Endothelial cell of umbilical vein (primary cell): ENCODE measurements around the gene TCERG1L. TPM values are rescaled to one million over a fixed set of nuclear protein-coding genes. Genes with fewer than 3 reads are reported as not detected.

Experiments used
- BruUV-seq: library from RNA; stranded (reverse); fragments of 400-500 nt; replicated peaks from 2 replicates; lab custom pipeline; 2021; lab: Mats Ljungman, UMichigan
- CTCF ChIA-PET: fragments of 300-600, 350-600 bp; sonication (Branson Sonifier 250); formaldehyde crosslinking; loops from one replicate; lab custom pipeline; 2021; ENCODE audit warnings: antibody characterized with exemption, inconsistent platforms; lab: Charles Lee
- POLR2A ChIA-PET: fragments of 300-600, 350-600 bp; sonication (Branson Sonifier 250); formaldehyde crosslinking; loops from one replicate; lab custom pipeline; 2021; ENCODE audit warnings: antibody characterized with exemption, inconsistent platforms; lab: Charles Lee
- DNase-seq: peaks from one replicate; pipeline ENCODE4 v3.0.0-alpha.2; 2011; ENCODE audit warnings: low read depth, low spot score
- FAIRE-seq: peaks from 2 replicates; lab custom pipeline; 2011; peaks lifted over from hg19 to GRCh38; lab: Jason Lieb, UNC
- H2AFZ ChIP-seq: 2 replicates; pipeline ENCODE4 v1.6.0; 2012; ENCODE audit warnings: low read depth, low read length, control low read depth, inconsistent platforms
- H3K27ac ChIP-seq: 2 replicates; pipeline ENCODE4 v1.5.1; 2011; ENCODE audit warnings: low read depth, mild to moderate bottlenecking, control low read depth, low read length, moderate library complexity; ENCODE audit not compliant: insufficient read depth
- H3K27me3 ChIP-seq, 2 experiments: 2 replicates each; pipeline versions ENCODE4 v1.6.0 to v1.6.1; 2011; ENCODE audit warnings: low read length in 2 of 2, mixed read lengths in 1 of 2; ENCODE audit not compliant: control insufficient read depth in 2 of 2, insufficient read depth in 2 of 2
- H3K36me3 ChIP-seq, 2 experiments: 2 replicates in 1 of 2; 3 replicates in 1 of 2; pipeline ENCODE4 v1.5.1; 2011; ENCODE audit warnings: low read length in 2 of 2, mild to moderate bottlenecking in 1 of 2, moderate library complexity in 1 of 2; ENCODE audit not compliant: control insufficient read depth in 2 of 2, insufficient read depth in 2 of 2; ENCODE audit errors: extremely low read depth in 1 of 2
- H3K4me1 ChIP-seq: 3 replicates; pipeline ENCODE4 v1.5.1; 2011; ENCODE audit warnings: mild to moderate bottlenecking, low read length; ENCODE audit not compliant: control insufficient read depth, insufficient read depth; ENCODE audit errors: extremely low read depth
- H3K4me2 ChIP-seq: 2 replicates; pipeline ENCODE4 v1.6.1; 2011; ENCODE audit warnings: low read length, control low read depth, mixed read lengths; ENCODE audit not compliant: insufficient read depth
- H3K4me3 ChIP-seq, 3 experiments: fragments of 200-600 bp in 1 of 3; sonication (generic), shearing (Covaris generic) in 1 of 3; replicated peaks in 1 of 3; 2 replicates each; pipeline ENCODE4 v1.5.1; 2011 to 2016; ENCODE audit warnings: control low read depth in 3 of 3, low read length in 3 of 3, mild to moderate bottlenecking in 2 of 3, inconsistent platforms in 1 of 3, low read depth in 1 of 3, moderate library complexity in 1 of 3; ENCODE audit not compliant: insufficient read depth in 1 of 3
- H3K79me2 ChIP-seq: 2 replicates; pipeline ENCODE4 v1.6.0; 2012; ENCODE audit warnings: low read length, inconsistent platforms; ENCODE audit not compliant: control insufficient read depth, insufficient read depth
- H3K9ac ChIP-seq: replicated peaks from 2 replicates; pipeline ENCODE3; 2011; ENCODE audit warnings: low read length, control low read depth; ENCODE audit not compliant: insufficient read depth; ENCODE audit errors: extremely low read depth
- H3K9me1 ChIP-seq: replicated peaks from 3 replicates; pipeline ENCODE4 v1.6.0; 2011; ENCODE audit warnings: mild to moderate bottlenecking, low read length; ENCODE audit not compliant: control insufficient read depth, insufficient read depth; ENCODE audit errors: extremely low read depth
- H3K9me3 ChIP-seq: replicated peaks from 2 replicates; pipeline ENCODE4 v1.5.1; 2012; ENCODE audit warnings: low read length, inconsistent platforms; ENCODE audit not compliant: control insufficient read depth, insufficient read depth
- H4K20me1 ChIP-seq: replicated peaks from 2 replicates; pipeline ENCODE3; 2011; ENCODE audit warnings: mild to moderate bottlenecking, low read length; ENCODE audit not compliant: control insufficient read depth, insufficient read depth; ENCODE audit errors: extremely low read depth
- CTCF ChIP-seq, 2 donors: IDR thresholded peaks; 1 replicate in 1 of 2; 2 replicates in 1 of 2; pipeline ENCODE4 v1.5.1; 2011; ENCODE audit warnings: low read length in 2 of 2, mild to moderate bottlenecking in 2 of 2, moderate library complexity in 2 of 2, control low read depth in 1 of 2, inconsistent platforms in 1 of 2, low read depth in 1 of 2; ENCODE audit not compliant: insufficient read depth in 1 of 2; ENCODE audit errors: extremely low read depth in 1 of 2
- EZH2 ChIP-seq: IDR thresholded peaks from 2 replicates; pipeline ENCODE4 v1.6.1; 2012; ENCODE audit warnings: borderline replicate concordance, low read depth, mild to moderate bottlenecking, moderate library complexity, low read length, inconsistent platforms; ENCODE audit not compliant: severe bottlenecking
- FOS ChIP-seq: IDR thresholded peaks from 2 replicates; pipeline ENCODE4 v1.6.1; 2011; ENCODE audit warnings: mild to moderate bottlenecking, low read length, moderate library complexity, borderline replicate concordance; ENCODE audit not compliant: insufficient read depth
- GATA2 ChIP-seq: IDR thresholded peaks from 2 replicates; pipeline ENCODE4 v1.7.0; 2011; ENCODE audit warnings: low read depth, mild to moderate bottlenecking, moderate library complexity, mixed read lengths, low read length; ENCODE audit not compliant: insufficient read length, insufficient read depth
- JUN ChIP-seq: IDR thresholded peaks from 2 replicates; pipeline ENCODE4 v1.6.1; 2011; ENCODE audit warnings: borderline replicate concordance, low read depth; ENCODE audit not compliant: insufficient read length, insufficient read depth
- MAX ChIP-seq: IDR thresholded peaks from 2 replicates; pipeline ENCODE4 v1.6.1; 2011; ENCODE audit not compliant: insufficient read depth, insufficient read length
- MYC ChIP-seq: IDR thresholded peaks from one replicate; pipeline ENCODE4 v1.6.1; 2011; ENCODE audit warnings: mild to moderate bottlenecking, low read depth, low read length
- POLR2A ChIP-seq: IDR thresholded peaks from 2 replicates; pipeline ENCODE4 v1.6.1; 2012; ENCODE audit warnings: low read depth, mild to moderate bottlenecking, control low read depth, low read length
- dilution Hi-C: fragments of 300-500 bp; cut with MboI; formaldehyde crosslinking; loops from one replicate; pipeline ENCODE4 v1.15.0; 2019; ENCODE audit warnings: low sequenced_read_pairs; ENCODE audit not compliant: extremely low pct_ligation_motif_present
- intact Hi-C: fragments of 100-400 bp; cut with micrococcal nuclease; formaldehyde crosslinking; loops from one replicate; pipeline ENCODE4 v1.10.0; 2022
- polyA plus RNA-seq, 4 experiments: library from polyadenylated mRNA; depleted of rRNA in 3 of 4; stranded (reverse) in 3 of 4; unstranded in 1 of 4; fragments of >200 nt; gene quantifications; 2 replicates each; pipeline versions ENCODE4 v1.2.1 to v1.2.3, GENCODE V29; 2011 to 2012; ENCODE audit warnings: missing spikeins in 1 of 4
- total RNA-seq: library from RNA; stranded (reverse); gene quantifications from 2 replicates; pipeline ENCODE4 v1.2.3, GENCODE V29; 2021

Gene TCERG1L
- total and polyA plus RNA-seq, 2 donors (not counting 3 experiments of a cell fraction or from before 2014, with no cell fraction given), result not detected

GRCh38 chr10:131067690-131068089, 243.8 kb downstream of the TCERG1L start:
- Histone ChIP-seq H3K9me1 (no peaks in the 10 kb centered on the region), H3K4me1 (no peaks in the 10 kb centered on the region), H3K4me3 (no peak overlapping the region), H3K79me2 (no peaks in the 10 kb centered on the region), H2AFZ (no peak overlapping the region), H3K9me3 (peaks cover 6% of the 10 kb centered on the region), H4K20me1 (no peaks in the 10 kb centered on the region), H3K36me3 (no peaks in the 10 kb centered on the region), H3K4me2 (no peak overlapping the region), H3K27me3 (no peaks in the 10 kb centered on the region), H3K27ac (no peak overlapping the region), H3K9ac (no peak overlapping the region)
- CTCF ChIA-PET, result no interaction called here
- POLR2A ChIA-PET, result no interaction called here
- dilution Hi-C loops (no loop called here), intact Hi-C loops (no loop called here)
- no peak for DNase-seq
- BruUV-seq, result no TSS peak
- no peak for FAIRE-seq
- TF ChIP-seq GATA2 (no peak), MAX (no peak), FOS (no peak), CTCF (IDR thresholded peaks at IDR 0.05; ENCODE audit: extremely low read depth in 1 of 2, insufficient read depth in 1 of 2, low read depth in 1 of 2, low read length in 2 of 2) (no peak), POLR2A (no peak), EZH2 (no peak), JUN (no peak), MYC (no peak)
